Esophagus squamous epithelium (tissue), 4 donors: Measurements from ENCODE around the gene LARP4.

Source experiments
- POLR2A ChIP-seq, 4 donors: fragments of 450-650 bp; IDR thresholded peaks; one replicate each; pipeline ENCODE4 v1.6.1; 2017; ENCODE audit warnings: antibody characterized with exemption in 4 of 4, mild to moderate bottlenecking in 4 of 4, moderate library complexity in 3 of 4
- TF ChIP-seq, protein P1 (sequence below), 6 experiments: fragments of 450-650 bp in 4 of 6; fragments of 200-600 bp in 2 of 6; sonication (generic) in 2 of 6; IDR thresholded peaks; one replicate each; pipeline ENCODE4 v1.5.1; 2016 to 2019; ENCODE audit warnings: antibody characterized with exemption in 6 of 6, mild to moderate bottlenecking in 4 of 6, moderate library complexity in 4 of 6

DNA sequence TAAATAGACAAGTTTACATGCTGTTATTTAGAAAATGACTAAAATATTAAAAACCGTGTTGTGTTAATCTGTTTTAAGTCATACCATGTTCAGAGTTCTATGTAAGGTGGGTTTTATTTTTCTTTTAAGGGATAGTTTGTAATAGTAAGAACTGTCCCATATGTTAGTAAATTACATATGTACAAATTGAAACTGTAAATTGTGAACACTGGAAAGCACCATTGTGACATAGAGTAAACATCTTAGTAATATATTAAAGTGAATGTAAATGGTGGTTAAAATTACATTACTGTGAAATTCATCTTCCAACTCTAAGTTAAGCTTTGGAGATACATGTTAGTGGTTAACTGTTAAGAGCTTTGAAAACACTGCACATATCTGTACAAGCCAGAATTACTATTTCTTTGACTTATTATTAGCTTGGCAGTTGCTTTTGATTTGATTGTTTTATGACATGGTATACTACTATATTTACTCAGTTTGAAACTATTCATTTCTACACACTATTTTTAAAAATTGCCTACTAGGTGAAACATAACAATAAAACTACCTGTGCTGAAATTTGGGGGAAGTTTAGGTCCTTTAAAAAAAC, 76.7 kb downstream of the LARP4 start:
- TF ChIP-seq, protein P1, sequence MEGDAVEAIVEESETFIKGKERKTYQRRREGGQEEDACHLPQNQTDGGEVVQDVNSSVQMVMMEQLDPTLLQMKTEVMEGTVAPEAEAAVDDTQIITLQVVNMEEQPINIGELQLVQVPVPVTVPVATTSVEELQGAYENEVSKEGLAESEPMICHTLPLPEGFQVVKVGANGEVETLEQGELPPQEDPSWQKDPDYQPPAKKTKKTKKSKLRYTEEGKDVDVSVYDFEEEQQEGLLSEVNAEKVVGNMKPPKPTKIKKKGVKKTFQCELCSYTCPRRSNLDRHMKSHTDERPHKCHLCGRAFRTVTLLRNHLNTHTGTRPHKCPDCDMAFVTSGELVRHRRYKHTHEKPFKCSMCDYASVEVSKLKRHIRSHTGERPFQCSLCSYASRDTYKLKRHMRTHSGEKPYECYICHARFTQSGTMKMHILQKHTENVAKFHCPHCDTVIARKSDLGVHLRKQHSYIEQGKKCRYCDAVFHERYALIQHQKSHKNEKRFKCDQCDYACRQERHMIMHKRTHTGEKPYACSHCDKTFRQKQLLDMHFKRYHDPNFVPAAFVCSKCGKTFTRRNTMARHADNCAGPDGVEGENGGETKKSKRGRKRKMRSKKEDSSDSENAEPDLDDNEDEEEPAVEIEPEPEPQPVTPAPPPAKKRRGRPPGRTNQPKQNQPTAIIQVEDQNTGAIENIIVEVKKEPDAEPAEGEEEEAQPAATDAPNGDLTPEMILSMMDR (IDR thresholded peaks at IDR 0.05), result no peak
- no peak for TF ChIP-seq POLR2A (IDR thresholded peaks at IDR 0.05)
